HEK293T (cell line): ENCODE data around the gene LARGE1.
"Not testable (repeated sequence)": the region's sequence is repeated elsewhere in the genome, so short reads cannot be mapped to it uniquely, and the experiment has no call there.

Experiments used
- ARNT ChIP-seq: fragments of 450-650 bp; IDR thresholded peaks from 2 replicates; pipeline ENCODE4 v1.6.1; 2017; ENCODE audit warnings: mild to moderate bottlenecking
- BHLHE40 ChIP-seq: fragments of 450-650 bp; IDR thresholded peaks from 2 replicates; pipeline ENCODE4 v1.6.1; 2016; ENCODE audit warnings: mild to moderate bottlenecking, moderate library complexity, borderline replicate concordance
- ELF4 ChIP-seq: fragments of 450-650 bp; IDR thresholded peaks from 2 replicates; pipeline ENCODE4 v1.6.1; 2017; ENCODE audit warnings: antibody characterized with exemption
- FOXA1 ChIP-seq: fragments of 450-650 bp; IDR thresholded peaks from 2 replicates; pipeline ENCODE4 v1.6.1; 2016; ENCODE audit warnings: mild to moderate bottlenecking
- FOXK2 ChIP-seq: fragments of 450-650 bp; IDR thresholded peaks from 2 replicates; pipeline ENCODE4 v1.6.1; 2016; ENCODE audit warnings: mild to moderate bottlenecking
- HDGF ChIP-seq: fragments of 450-650 bp; IDR thresholded peaks from 2 replicates; pipeline ENCODE4 v1.6.1; 2017; ENCODE audit warnings: antibody characterized with exemption, borderline replicate concordance
- NFRKB ChIP-seq: fragments of 450-650 bp; IDR thresholded peaks from 2 replicates; pipeline ENCODE4 v1.6.1; 2016; ENCODE audit warnings: mild to moderate bottlenecking, moderate library complexity
- PKNOX1 ChIP-seq: fragments of 450-650 bp; IDR thresholded peaks from 2 replicates; pipeline ENCODE4 v1.6.1; 2016
- SP1 ChIP-seq: fragments of 450-650 bp; IDR thresholded peaks from 2 replicates; pipeline ENCODE4 v1.6.1; 2017
- SUZ12 ChIP-seq: fragments of 450-650 bp; IDR thresholded peaks from 2 replicates; pipeline ENCODE4 v1.6.1; 2016; ENCODE audit warnings: mild to moderate bottlenecking
- TARDBP ChIP-seq: fragments of 450-650 bp; IDR thresholded peaks from 2 replicates; pipeline ENCODE4 v1.6.1; 2016
- ZNF384 ChIP-seq: fragments of 450-650 bp; IDR thresholded peaks from 2 replicates; pipeline ENCODE4 v1.6.1; 2016

- TF ChIP-seq SP1, SUZ12, NFRKB, ZNF384, TARDBP, FOXK2, PKNOX1, ELF4, BHLHE40, ARNT, HDGF, FOXA1: not testable (repeated sequence)
These were observed 61.6 kb downstream of the LARGE1 start for GRCh38 chr22:33858653-33859052.
